ENCODE data around the gene ALK. TPM values are rescaled to one million over a fixed set of nuclear protein-coding genes. Genes with fewer than 3 reads are reported as not detected.

The ALK gene
- total and polyA plus RNA-seq, 12 donors = 0.09 to 1.8 (median 0.53) TPM; not detected in 1

GRCh38 chr2:29638641-29639040 is 282.7 kb downstream of the ALK start:
- Histone ChIP-seq H3K4me1 (replicated peaks in 1 of 2) (no peaks in the 10 kb centered on the region), H3K27ac (no peak overlapping the region), H3K27me3 (no peaks in the 10 kb centered on the region), H3K4me3 (no peak overlapping the region), H3K9me3 (replicated peaks in 1 of 3) (no peaks in the 10 kb centered on the region), H3K36me3 (replicated peaks in 1 of 2) (no peaks in the 10 kb centered on the region)
- WGBS, 4 donors = 78 to 91% (median 84%) methylated on average over 2 of the region's 2 CpGs
- TF ChIP-seq CTCF (IDR thresholded peaks at IDR 0.05) = no peak
- no peak for TF ChIP-seq POLR2A (IDR thresholded peaks at IDR 0.05)
- intact Hi-C loops (cut with DNase I) = no loop called here
- DNase-seq = no peak

GRCh38 chr2:29634916-29635315 is 286.5 kb downstream of the ALK start:
- intact Hi-C loops (cut with DNase I) = no loop called here
- no peak overlapping the region for H3K4me3 ChIP-seq
- no peaks in the 10 kb centered on the region for H3K4me1 ChIP-seq (replicated peaks in 1 of 2)
- H3K27me3 ChIP-seq = no peaks in the 10 kb centered on the region
- DNase-seq = no peak
- 85 to 98% (median 93%) methylated on average over 1 of the region's 1 CpG for WGBS, 4 donors
- no peak overlapping the region for H3K27ac ChIP-seq
- no peaks in the 10 kb centered on the region for H3K9me3 ChIP-seq (replicated peaks in 1 of 3)
- TF ChIP-seq POLR2A (IDR thresholded peaks at IDR 0.05) = no peak
- TF ChIP-seq CTCF (IDR thresholded peaks at IDR 0.05) = no peak
- H3K36me3 ChIP-seq (replicated peaks in 1 of 2) = no peaks in the 10 kb centered on the region

- H3K9me3 ChIP-seq (replicated peaks in 1 of 3) = no peaks in the 10 kb centered on the region
- no peaks in the 10 kb centered on the region for H3K36me3 ChIP-seq (replicated peaks in 1 of 2)
- no peak for DNase-seq
- no peak overlapping the region for H3K27ac ChIP-seq
- H3K4me1 ChIP-seq (replicated peaks in 1 of 2) = no peaks in the 10 kb centered on the region
- intact Hi-C loops (cut with DNase I) = no loop called here
- 84 to 90% (median 86%) methylated on average over 2 of the region's 2 CpGs for WGBS, 4 donors
- no peak overlapping the region for H3K4me3 ChIP-seq
- H3K27me3 ChIP-seq = no peaks in the 10 kb centered on the region
- no peak for TF ChIP-seq CTCF (IDR thresholded peaks at IDR 0.05)
- TF ChIP-seq POLR2A (IDR thresholded peaks at IDR 0.05) = no peak
Observed at GRCh38 chr2:29632018-29632417, 289.4 kb downstream of the ALK start.

- Histone ChIP-seq H3K4me3 (no peak overlapping the region), H3K27me3 (no peaks in the 10 kb centered on the region), H3K9me3 (replicated peaks in 1 of 3) (no peaks in the 10 kb centered on the region), H3K36me3 (replicated peaks in 1 of 2) (no peaks in the 10 kb centered on the region), H3K4me1 (replicated peaks in 1 of 2) (no peaks in the 10 kb centered on the region), H3K27ac (no peak overlapping the region)
- no peak for TF ChIP-seq CTCF (IDR thresholded peaks at IDR 0.05)
- no peak for TF ChIP-seq POLR2A (IDR thresholded peaks at IDR 0.05)
- intact Hi-C loops (cut with DNase I) = no loop called here
- DNase-seq = no peak
Observed at GRCh38 chr2:29629495-29629894, 291.9 kb downstream of the ALK start.
